Neuronal stem cell (in vitro differentiated cells): Measurements from ENCODE around the gene PXK.

ENCODE experiments used
- DNase-seq: peaks from one replicate; pipeline ENCODE4 v3.0.0-alpha.2; 2013; ENCODE audit warnings: low spot score
- H2AFZ ChIP-seq: one replicate; pipeline ENCODE4 v1.6.1; 2013; ENCODE audit warnings: mild to moderate bottlenecking, low read length, inconsistent platforms
- H2AK5ac ChIP-seq: 2 replicates; pipeline ENCODE4 v1.6.1; 2013; ENCODE audit warnings: low read depth, mild to moderate bottlenecking, inconsistent platforms, low read length, moderate library complexity, mixed read lengths
- H2BK120ac ChIP-seq: 2 replicates; pipeline ENCODE4 v1.6.1; 2013; ENCODE audit warnings: low read depth, mild to moderate bottlenecking, inconsistent platforms, low read length, moderate library complexity, mixed read lengths
- H2BK12ac ChIP-seq: one replicate; pipeline ENCODE4 v1.6.1; 2013; ENCODE audit warnings: low read length, inconsistent platforms
- H2BK15ac ChIP-seq: 2 replicates; pipeline ENCODE4 v1.6.1; 2013; ENCODE audit warnings: mild to moderate bottlenecking, low read length, inconsistent platforms, mixed read lengths
- H2BK5ac ChIP-seq: one replicate; pipeline ENCODE4 v1.6.1; 2013; ENCODE audit warnings: inconsistent platforms, mild to moderate bottlenecking, low read length, moderate library complexity
- H3K14ac ChIP-seq: one replicate; pipeline ENCODE4 v1.6.1; 2013; ENCODE audit warnings: low read length, inconsistent platforms
- H3K18ac ChIP-seq: 2 replicates; pipeline ENCODE4 v1.6.1; 2013; ENCODE audit warnings: low read length, inconsistent platforms
- H3K23ac ChIP-seq: 2 replicates; pipeline ENCODE4 v1.6.1; 2013; ENCODE audit warnings: low read depth, mild to moderate bottlenecking, mixed read lengths, low read length, inconsistent platforms; ENCODE audit not compliant: poor library complexity
- H3K27ac ChIP-seq: replicated peaks from 3 replicates; pipeline ENCODE4 v1.5.1; 2013; ENCODE audit warnings: low read length, inconsistent platforms
- H3K27me3 ChIP-seq, 3 experiments: 2 replicates each; pipeline ENCODE4 v1.6.1; 2013; ENCODE audit warnings: low read length in 3 of 3, mild to moderate bottlenecking in 2 of 3, inconsistent platforms in 1 of 3, low read depth in 1 of 3, mixed read lengths in 1 of 3, moderate library complexity in 1 of 3; ENCODE audit not compliant: control insufficient read depth in 3 of 3, insufficient read depth in 3 of 3
- H3K36me3 ChIP-seq, 2 donors: replicated peaks in 1 of 2; 2 replicates each; pipeline ENCODE4 v1.6.1; 2013; ENCODE audit warnings: low read length in 2 of 2; ENCODE audit not compliant: control insufficient read depth in 2 of 2, insufficient read depth in 2 of 2
- H3K4ac ChIP-seq: 2 replicates; pipeline ENCODE4 v1.6.1; 2013; ENCODE audit warnings: inconsistent platforms, mild to moderate bottlenecking, low read length, moderate library complexity
- H3K4me1 ChIP-seq, 2 donors: 1 replicate in 1 of 2; 2 replicates in 1 of 2; pipeline ENCODE4 v1.6.1; 2013; ENCODE audit warnings: low read length in 2 of 2, low read depth in 1 of 2; ENCODE audit not compliant: control insufficient read depth in 2 of 2, insufficient read depth in 1 of 2
- H3K4me2 ChIP-seq: one replicate; pipeline ENCODE4 v1.6.1; 2013; ENCODE audit warnings: mild to moderate bottlenecking, low read length, inconsistent platforms; ENCODE audit not compliant: insufficient read depth, poor library complexity, severe bottlenecking
- H3K4me3 ChIP-seq, 2 donors: 2 replicates each; pipeline ENCODE4 v1.5.1; 2013; ENCODE audit warnings: low read length in 2 of 2, mild to moderate bottlenecking in 2 of 2, inconsistent platforms in 1 of 2, moderate library complexity in 1 of 2
- H3K79me1 ChIP-seq: one replicate; pipeline ENCODE4 v1.6.1; 2013; ENCODE audit warnings: low read depth, mild to moderate bottlenecking, inconsistent platforms, low read length, moderate library complexity
- H3K9ac ChIP-seq: one replicate; pipeline ENCODE4 v1.6.1; 2013; ENCODE audit warnings: mild to moderate bottlenecking, low read depth, low read length, inconsistent platforms; ENCODE audit not compliant: poor library complexity
- H3K9me3 ChIP-seq, 2 donors: replicated peaks in 1 of 2; 2 replicates each; pipeline versions ENCODE3 to v1.6.1; 2013; ENCODE audit warnings: low read length in 2 of 2, mild to moderate bottlenecking in 2 of 2, inconsistent platforms in 1 of 2, low read depth in 1 of 2, mixed read lengths in 1 of 2, moderate library complexity in 1 of 2; ENCODE audit not compliant: control insufficient read depth in 2 of 2, insufficient read depth in 1 of 2
- H4K8ac ChIP-seq: one replicate; pipeline ENCODE4 v1.6.1; 2013; ENCODE audit warnings: low read depth, mild to moderate bottlenecking, inconsistent platforms, low read length, moderate library complexity
- H4K91ac ChIP-seq: one replicate; pipeline ENCODE4 v1.6.1; 2013; ENCODE audit warnings: low read length, low read depth, mild to moderate bottlenecking, inconsistent platforms; ENCODE audit not compliant: poor library complexity
- WGBS, 2 donors: extraction: QIAGEN DNeasy Blood & Tissue Kit; methylation state at CpG; one replicate each; pipeline ENCODE4 v1.1.7; 2013; ENCODE audit warnings: missing lambda C conversion rate in 2 of 2, mixed read lengths in 1 of 2; ENCODE audit not compliant: insufficient read length in 2 of 2, insufficient replicate concordance in 1 of 2; ENCODE audit errors: extremely low coverage in 2 of 2; 5-methylcytosine and 5-hydroxymethylcytosine counted together

Gene PXK

DNA sequence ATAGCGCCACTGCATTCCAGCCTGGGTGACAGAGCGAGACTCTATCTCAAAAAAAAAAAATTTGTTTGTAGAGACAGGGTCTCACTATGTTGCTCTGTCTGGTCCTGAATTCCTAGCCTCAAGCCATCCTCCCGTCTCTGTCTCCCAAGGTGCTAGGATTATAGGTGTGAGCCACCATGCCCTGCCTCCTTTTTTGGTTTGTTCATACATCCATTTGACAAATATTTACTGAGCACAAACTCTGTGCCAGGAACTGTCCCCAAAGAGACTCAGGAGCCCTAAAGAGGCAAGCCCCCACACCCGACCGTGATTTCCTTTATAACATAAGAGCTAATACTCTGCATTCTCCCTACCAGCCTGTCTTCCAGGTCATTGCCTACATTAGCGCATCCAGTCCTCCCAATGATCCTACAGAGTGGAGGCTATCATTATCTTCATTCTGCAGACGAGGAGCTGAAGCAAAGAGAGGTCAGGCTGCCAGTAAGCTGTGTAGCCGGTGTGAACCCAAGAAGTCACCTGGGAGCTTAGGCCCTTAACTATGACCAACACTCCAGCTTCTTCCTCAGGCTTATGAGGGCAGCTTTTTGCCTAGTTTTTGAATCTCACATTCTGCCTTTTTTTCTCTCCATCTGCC lies 6.3 kb upstream of the PXK start:
- no CpG with 5 or more reads among the region's 8 CpGs for WGBS, 2 donors

DNA sequence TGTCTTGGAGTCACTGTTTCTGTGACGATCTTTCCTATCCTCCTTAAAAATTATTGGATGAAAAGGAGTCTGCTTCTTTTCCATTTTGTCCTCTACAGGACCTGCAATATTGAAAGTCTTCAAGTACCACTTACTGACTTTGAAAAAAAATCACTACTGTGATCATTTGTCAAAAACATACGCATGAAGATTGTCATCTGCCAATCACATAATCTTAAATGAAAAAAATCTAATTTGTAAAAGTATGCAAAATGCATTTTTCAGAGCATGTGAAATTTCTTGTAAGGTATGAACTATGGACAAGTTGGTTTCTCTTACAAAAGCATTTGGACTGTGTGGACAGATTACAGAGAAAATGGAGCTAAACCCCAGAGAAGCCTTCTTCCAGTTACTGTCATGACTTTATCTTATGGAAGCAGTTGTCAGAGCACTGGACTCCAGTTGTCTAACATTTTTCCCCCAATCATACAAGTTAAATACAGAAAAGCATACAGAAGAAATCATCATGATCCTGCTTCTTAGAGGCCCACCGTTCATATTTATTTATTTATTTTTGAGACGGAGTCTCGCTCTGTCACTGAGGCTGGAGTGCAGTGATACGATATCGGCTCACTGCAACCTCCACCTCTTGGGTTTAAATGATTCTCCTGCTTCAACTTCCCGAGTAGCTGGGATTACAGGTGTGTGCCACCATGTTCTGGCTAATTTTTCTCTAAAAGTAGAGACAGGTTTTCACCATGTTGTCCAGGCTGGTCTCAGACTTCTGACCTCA lies 3.4 kb upstream of the PXK start:
- peaks cover 3% of the 10 kb centered on the region for H3K79me1 ChIP-seq
- no CpG with 5 or more reads among the region's 8 CpGs for WGBS, 2 donors
- H3K4me2 ChIP-seq = no peak overlapping the region
- H3K9ac ChIP-seq = no peak overlapping the region
- H2BK5ac ChIP-seq = no peak overlapping the region
- H3K27me3 ChIP-seq = peaks cover 0 to 2% (median 0%) of the 10 kb centered on the region in 3 experiments
- H4K8ac ChIP-seq = no peak overlapping the region
- H3K36me3 ChIP-seq = no peaks in the 10 kb centered on the region
- H3K4me1 ChIP-seq = peaks cover 2 to 4% of the 10 kb centered on the region in 2 donors
- no peak overlapping the region for H2BK12ac ChIP-seq
- DNase-seq = no peak
- H3K27ac ChIP-seq = no peak overlapping the region
- no peak overlapping the region for H3K18ac ChIP-seq
- H2AK5ac ChIP-seq = no peak overlapping the region
- no peaks in the 10 kb centered on the region for H3K9me3 ChIP-seq
- H3K23ac ChIP-seq = no peak overlapping the region
- H2BK120ac ChIP-seq = no peak overlapping the region
- H3K4me3 ChIP-seq = no peak overlapping the region
- no peak overlapping the region for H2AFZ ChIP-seq
- H4K91ac ChIP-seq = no peak overlapping the region
- H2BK15ac ChIP-seq = no peak overlapping the region
- H3K14ac ChIP-seq = no peak overlapping the region
- no peak overlapping the region for H3K4ac ChIP-seq

More for the DNA sequence above, 6.3 kb upstream of the PXK start:
- H3K4me2 ChIP-seq = no peak overlapping the region
- DNase-seq = no peak
- no peak overlapping the region for H3K27ac ChIP-seq
- H2BK12ac ChIP-seq = no peak overlapping the region
- H3K79me1 ChIP-seq = no peaks in the 10 kb centered on the region
- no peak overlapping the region for H4K91ac ChIP-seq
- no peak overlapping the region for H3K23ac ChIP-seq
- no peaks in the 10 kb centered on the region for H3K27me3 ChIP-seq
- no peak overlapping the region for H3K14ac ChIP-seq
- H3K4ac ChIP-seq = no peak overlapping the region
- H2AK5ac ChIP-seq = no peak overlapping the region
- H3K18ac ChIP-seq = no peak overlapping the region
- H2BK120ac ChIP-seq = no peak overlapping the region
- H3K36me3 ChIP-seq = peaks cover 0 to 2% of the 10 kb centered on the region in 2 donors
- H4K8ac ChIP-seq = no peak overlapping the region
- no peak overlapping the region for H3K9ac ChIP-seq
- no peak overlapping the region for H2BK5ac ChIP-seq
- H2AFZ ChIP-seq = no peak overlapping the region
- no peak overlapping the region for H2BK15ac ChIP-seq
- no peaks in the 10 kb centered on the region for H3K9me3 ChIP-seq
- H3K4me1 ChIP-seq = no peaks in the 10 kb centered on the region
- no peak overlapping the region for H3K4me3 ChIP-seq

DNA sequence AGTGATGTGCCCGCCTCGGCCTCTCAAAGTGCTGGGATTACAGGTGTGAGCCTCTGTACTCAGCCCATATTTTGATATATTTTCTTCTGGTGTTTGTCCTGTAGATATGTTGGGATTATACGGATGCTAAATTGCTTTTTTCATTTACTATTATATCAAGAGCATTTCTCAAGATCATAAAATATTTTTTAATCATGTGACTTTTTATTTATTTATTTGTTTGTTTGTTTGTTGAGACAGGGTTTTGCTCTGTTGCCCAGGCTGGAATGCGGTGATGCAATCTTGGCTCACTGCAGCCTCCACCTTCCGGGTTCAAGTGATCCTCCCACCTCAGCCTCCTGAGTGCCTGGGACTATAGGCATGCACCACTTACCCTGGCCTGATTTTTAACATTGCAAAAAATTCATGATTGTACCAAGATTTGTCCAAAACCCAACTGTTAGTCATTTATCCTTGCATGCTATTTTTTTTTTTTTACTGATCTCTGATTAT lies 2.7 kb upstream of the PXK start:
- Histone ChIP-seq H3K18ac (no peak overlapping the region), H3K9ac (no peak overlapping the region), H3K36me3 (no peaks in the 10 kb centered on the region), H3K14ac (no peak overlapping the region), H2BK12ac (no peak overlapping the region), H3K9me3 (no peaks in the 10 kb centered on the region), H3K27me3 (peaks cover 0 to 2% (median 0%) of the 10 kb centered on the region in 3 experiments), H2BK120ac (no peak overlapping the region), H3K23ac (no peak overlapping the region), H3K4ac (no peak overlapping the region), H3K4me1 (peaks cover 2 to 4% of the 10 kb centered on the region in 2 donors), H3K79me1 (peaks cover 3% of the 10 kb centered on the region), H4K8ac (no peak overlapping the region), H2AFZ (no peak overlapping the region), H2BK15ac (no peak overlapping the region), H3K4me2 (no peak overlapping the region), H2AK5ac (no peak overlapping the region), H4K91ac (no peak overlapping the region), H2BK5ac (no peak overlapping the region), H3K4me3 (no peak overlapping the region), H3K27ac (no peak overlapping the region)
- no CpG with 5 or more reads among the region's 5 CpGs for WGBS, 2 donors
- DNase-seq = no peak

DNA sequence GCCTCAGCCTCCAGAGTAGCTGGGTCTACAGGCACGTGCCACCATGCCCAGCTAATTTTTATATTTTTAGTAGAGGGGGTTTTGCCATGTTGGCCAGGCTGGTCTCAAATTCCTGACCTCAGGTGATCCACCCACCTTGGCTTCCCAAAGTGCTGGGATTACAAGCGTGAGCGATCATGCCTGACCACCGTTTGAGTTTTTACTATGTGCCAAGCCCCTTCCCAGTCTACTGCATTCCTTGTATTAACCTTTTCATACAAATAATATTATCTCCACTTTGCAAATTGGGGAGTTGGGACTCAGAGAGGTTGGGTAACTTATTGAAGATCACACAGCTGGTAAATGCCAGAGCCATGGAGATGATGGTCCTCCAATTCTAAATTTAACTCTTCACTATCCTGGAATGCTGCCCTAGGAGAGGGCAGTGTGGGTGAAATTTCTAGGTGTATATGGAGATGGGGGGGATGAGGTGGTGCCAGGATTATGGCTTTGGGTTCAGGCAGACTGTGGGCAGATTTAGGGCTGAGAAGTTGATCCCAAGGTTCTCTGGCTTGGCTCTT lies 1.0 kb upstream of the PXK start:
- no peak overlapping the region for H3K9ac ChIP-seq
- WGBS, 2 donors = no CpG with 5 or more reads among the region's 4 CpGs
- H2AK5ac ChIP-seq = no peak overlapping the region

More for the DNA sequence above, 1.0 kb upstream of the PXK start:
- Histone ChIP-seq H4K91ac (no peak overlapping the region), H3K23ac (no peak overlapping the region), H2BK15ac (peak overlapping the region; percentile 38), H3K18ac (no peak overlapping the region), H3K4me1 (peaks cover 2 to 4% of the 10 kb centered on the region in 2 donors), H2BK5ac (peak overlapping the region; percentile 0), H3K9me3 (no peaks in the 10 kb centered on the region), H3K27me3 (peaks cover 0 to 2% (median 0%) of the 10 kb centered on the region in 3 experiments), H2BK12ac (no peak overlapping the region), H4K8ac (no peak overlapping the region), H2AFZ (peak overlapping the region; percentile 99), H3K27ac (no peak overlapping the region), H3K79me1 (peaks cover 3% of the 10 kb centered on the region), H3K36me3 (no peaks in the 10 kb centered on the region), H3K14ac (no peak overlapping the region), H3K4ac (no peak overlapping the region), H3K4me2 (no peak overlapping the region), H2BK120ac (no peak overlapping the region), H3K4me3 (no peak overlapping the region)
- DNase-seq = no peak
